ENCODE measurements around the gene SCNN1B.

SCNN1B gene

DNA sequence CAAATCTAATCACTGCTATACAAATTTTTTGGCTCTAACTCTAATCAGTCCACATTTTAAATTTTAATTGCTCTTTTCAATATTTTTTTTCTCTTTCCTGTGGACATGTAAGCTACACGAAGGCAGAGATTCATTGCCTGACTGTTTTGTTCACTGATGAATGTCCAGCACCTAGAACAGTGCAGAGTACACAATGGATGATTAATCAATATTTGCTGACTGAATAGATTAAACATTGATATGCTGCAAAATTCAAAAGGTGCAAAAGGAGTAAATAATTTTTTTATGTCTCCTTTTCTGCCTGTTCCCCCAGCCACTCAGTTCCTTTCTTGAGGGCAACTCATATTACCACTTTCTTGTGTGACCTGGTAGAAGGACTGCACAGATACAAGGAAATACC lies 32.8 kb downstream of the SCNN1B start:
- H3K27me3 Mint-ChIP-seq = peaks cover 18 to 33% of the 10 kb centered on the region in 2 donors
- no peak overlapping the region for H3K4me3 Mint-ChIP-seq
- no peaks in the 10 kb centered on the region for H3K36me3 Mint-ChIP-seq (ENCODE audit: insufficient read depth)
- DNase-seq = no peak
- no peak overlapping the region for H3K27ac Mint-ChIP-seq
- H3K9me3 Mint-ChIP-seq = no peaks in the 10 kb centered on the region
- H3K4me1 Mint-ChIP-seq (ENCODE audit: low read depth in 2 of 2) = peaks cover 4 to 5% of the 10 kb centered on the region in 2 donors
- ATAC-seq (replicated peaks) = no peak

DNA sequence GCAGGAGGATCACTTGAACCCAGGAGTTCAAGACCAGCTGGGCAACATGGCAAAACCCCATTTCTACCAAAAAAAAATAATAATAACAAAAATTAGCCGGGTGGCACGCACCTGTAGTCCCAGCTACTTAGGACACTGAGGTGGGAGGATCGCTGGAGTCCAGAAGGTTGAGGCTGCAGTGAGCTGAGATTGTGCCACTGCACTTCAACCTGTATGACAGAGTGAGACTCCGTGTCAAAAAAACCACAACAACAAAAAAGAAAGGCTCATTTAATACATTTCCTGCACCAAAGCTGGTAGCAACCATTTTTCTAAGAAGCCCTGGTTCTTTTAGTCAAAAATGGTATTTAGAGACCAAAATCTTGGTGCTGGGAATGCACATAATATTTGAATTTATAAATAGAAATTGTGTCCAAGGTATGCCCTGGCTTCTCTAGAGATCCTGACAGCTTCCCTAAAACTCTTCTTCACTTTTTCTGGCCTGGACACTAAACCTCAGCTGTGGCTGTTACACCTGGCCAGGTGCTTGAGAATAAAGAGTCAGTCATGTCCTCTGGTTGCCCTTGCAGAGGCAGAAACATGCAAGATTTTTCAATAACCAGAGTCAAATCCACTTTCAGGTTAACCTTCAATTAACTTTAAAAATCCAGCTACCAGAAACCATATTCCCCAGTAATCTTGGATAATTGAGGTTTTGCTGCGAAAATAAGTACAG lies 35.9 kb downstream of the SCNN1B start:
- no peak for DNase-seq
- Mint-ChIP-seq H3K9me3 (no peaks in the 10 kb centered on the region), H3K27ac (no peak overlapping the region), H3K27me3 (peaks cover 27 to 35% of the 10 kb centered on the region in 2 donors), H3K4me3 (no peak overlapping the region), H3K36me3 (ENCODE audit: insufficient read depth) (no peaks in the 10 kb centered on the region), H3K4me1 (ENCODE audit: low read depth in 2 of 2) (peaks cover 4 to 5% of the 10 kb centered on the region in 2 donors)
- no peak for ATAC-seq (replicated peaks)

- peaks cover 20 to 24% of the 10 kb centered on the region in 2 donors for H3K27me3 Mint-ChIP-seq
- no peak for ATAC-seq (replicated peaks)
Observed at GRCh38 chr16:23339787-23340186, 37.7 kb downstream of the SCNN1B start.

GRCh38 chr16:23342083-23342640 lies 40.1 kb downstream of the SCNN1B start:
- H3K27ac Mint-ChIP-seq = no peak overlapping the region
- no peaks in the 10 kb centered on the region for H3K36me3 Mint-ChIP-seq (ENCODE audit: insufficient read depth)
- H3K4me1 Mint-ChIP-seq (ENCODE audit: low read depth in 2 of 2) = no peaks in the 10 kb centered on the region
- no peak overlapping the region for H3K4me3 Mint-ChIP-seq
- ATAC-seq (replicated peaks) (no peak), DNase-seq (no peak)
- H3K9me3 Mint-ChIP-seq = no peaks in the 10 kb centered on the region
- H3K27me3 Mint-ChIP-seq = peaks cover 10 to 16% of the 10 kb centered on the region in 2 donors

More at GRCh38 chr16:23339787-23340186, 37.7 kb downstream of the SCNN1B start:
- Mint-ChIP-seq H3K4me1 (ENCODE audit: low read depth in 2 of 2) (peaks cover 4 to 5% of the 10 kb centered on the region in 2 donors), H3K27ac (no peak overlapping the region), H3K36me3 (ENCODE audit: insufficient read depth) (no peaks in the 10 kb centered on the region), H3K4me3 (no peak overlapping the region), H3K9me3 (no peaks in the 10 kb centered on the region)
- no peak for DNase-seq

- Mint-ChIP-seq H3K27ac (no peak overlapping the region), H3K4me1 (ENCODE audit: low read depth in 2 of 2) (no peaks in the 10 kb centered on the region), H3K9me3 (no peaks in the 10 kb centered on the region), H3K36me3 (ENCODE audit: insufficient read depth) (no peaks in the 10 kb centered on the region), H3K27me3 (peaks cover 16% of the 10 kb centered on the region in 2 donors), H3K4me3 (no peak overlapping the region)
- ATAC-seq (replicated peaks) (no peak), DNase-seq (no peak)
Observed at GRCh38 chr16:23343643-23344612, 41.8 kb downstream of the SCNN1B start.

- no peaks in the 10 kb centered on the region for H3K4me1 Mint-ChIP-seq (ENCODE audit: low read depth in 2 of 2)
- DNase-seq = no peak
Observed at GRCh38 chr16:23345237-23345636, 43.1 kb downstream of the SCNN1B start.

GRCh38 chr16:23348579-23349469 lies 46.7 kb downstream of the SCNN1B start:
- H3K4me1 Mint-ChIP-seq (ENCODE audit: low read depth in 2 of 2) = no peaks in the 10 kb centered on the region
- H3K36me3 Mint-ChIP-seq (ENCODE audit: insufficient read depth) = no peaks in the 10 kb centered on the region
- H3K27ac Mint-ChIP-seq = no peak overlapping the region
- H3K4me3 Mint-ChIP-seq = no peak overlapping the region
- no peak for ATAC-seq (replicated peaks)
- no peaks in the 10 kb centered on the region for H3K9me3 Mint-ChIP-seq
- peaks cover 24 to 53% of the 10 kb centered on the region in 2 donors for H3K27me3 Mint-ChIP-seq
- DNase-seq = no peak

More at GRCh38 chr16:23345237-23345636, 43.1 kb downstream of the SCNN1B start:
- H3K4me3 Mint-ChIP-seq = no peak overlapping the region
- peaks cover 13 to 27% of the 10 kb centered on the region in 2 donors for H3K27me3 Mint-ChIP-seq
- no peaks in the 10 kb centered on the region for H3K9me3 Mint-ChIP-seq
- no peak for ATAC-seq (replicated peaks)
- no peaks in the 10 kb centered on the region for H3K36me3 Mint-ChIP-seq (ENCODE audit: insufficient read depth)
- no peak overlapping the region for H3K27ac Mint-ChIP-seq

DNA sequence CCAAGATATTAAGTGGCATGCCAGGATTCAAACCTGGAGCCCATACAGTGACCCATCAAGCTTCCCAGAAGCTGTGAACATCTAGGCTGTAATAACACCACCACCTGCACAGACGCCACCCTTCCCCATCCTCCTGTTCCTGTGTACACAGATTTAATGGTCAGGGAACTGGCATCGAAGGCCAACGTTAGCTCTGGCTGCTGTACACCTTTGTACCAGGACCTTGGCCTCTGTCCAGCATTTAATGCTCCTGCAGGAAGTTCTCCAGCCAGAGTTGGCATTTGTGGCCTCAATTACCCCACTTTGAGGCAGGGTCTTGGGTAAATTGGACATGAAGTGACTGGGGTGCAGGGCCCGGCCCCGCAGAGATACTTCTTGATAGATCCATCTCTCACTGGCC lies 49.3 kb downstream of the SCNN1B start:
- ATAC-seq (replicated peaks) (no peak), DNase-seq (no peak)
- peaks cover 4% of the 10 kb centered on the region for H3K36me3 Mint-ChIP-seq (ENCODE audit: insufficient read depth)
- H3K27me3 Mint-ChIP-seq = peaks cover 36 to 75% of the 10 kb centered on the region in 2 donors
- no peaks in the 10 kb centered on the region for H3K9me3 Mint-ChIP-seq
- H3K4me3 Mint-ChIP-seq = no peak overlapping the region
- no peaks in the 10 kb centered on the region for H3K4me1 Mint-ChIP-seq (ENCODE audit: low read depth in 2 of 2)
- no peak overlapping the region for H3K27ac Mint-ChIP-seq

DNA sequence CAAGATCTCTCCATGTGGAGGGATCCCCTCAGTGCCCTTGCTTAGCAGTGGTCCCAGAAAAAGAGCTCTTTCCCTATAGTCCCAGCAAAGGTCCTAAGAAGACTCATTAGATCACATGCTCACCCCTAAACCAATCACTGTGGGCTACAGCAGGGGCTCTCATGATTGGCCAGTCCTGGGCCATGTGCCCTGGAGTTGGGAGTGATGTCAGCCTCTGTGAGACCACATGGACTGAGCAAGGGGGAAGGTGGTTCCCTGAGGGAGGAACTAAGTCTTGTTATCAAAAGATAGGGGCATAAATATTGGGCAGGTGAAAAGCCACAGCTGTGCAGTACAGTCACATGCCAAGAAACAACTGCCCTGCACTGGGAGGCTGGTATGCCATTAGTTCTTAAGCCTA lies 51.3 kb downstream of the SCNN1B start:
- no peak for DNase-seq
- H3K9me3 Mint-ChIP-seq = no peaks in the 10 kb centered on the region
- ATAC-seq (replicated peaks) = no peak
- H3K36me3 Mint-ChIP-seq (ENCODE audit: insufficient read depth) = peaks cover 4% of the 10 kb centered on the region
- no peak overlapping the region for H3K27ac Mint-ChIP-seq
- H3K4me3 Mint-ChIP-seq = no peak overlapping the region
- H3K4me1 Mint-ChIP-seq (ENCODE audit: low read depth in 2 of 2) = no peaks in the 10 kb centered on the region
- H3K27me3 Mint-ChIP-seq = peaks cover 36 to 74% of the 10 kb centered on the region in 2 donors

- H3K9me3 Mint-ChIP-seq = no peaks in the 10 kb centered on the region
- no peak overlapping the region for H3K4me3 Mint-ChIP-seq
- no peak overlapping the region for H3K27ac Mint-ChIP-seq
- H3K27me3 Mint-ChIP-seq = peaks cover 36 to 70% of the 10 kb centered on the region in 2 donors
- no peaks in the 10 kb centered on the region for H3K4me1 Mint-ChIP-seq (ENCODE audit: low read depth in 2 of 2)
- no peak for DNase-seq
- no peak for ATAC-seq (replicated peaks)
- H3K36me3 Mint-ChIP-seq (ENCODE audit: insufficient read depth) = peaks cover 4% of the 10 kb centered on the region
Observed at GRCh38 chr16:23354246-23354645, 52.1 kb downstream of the SCNN1B start.

GRCh38 chr16:23355106-23355670 lies 53.1 kb downstream of the SCNN1B start:
- Mint-ChIP-seq H3K36me3 (ENCODE audit: insufficient read depth) (peaks cover 4% of the 10 kb centered on the region), H3K9me3 (no peaks in the 10 kb centered on the region), H3K4me1 (ENCODE audit: low read depth in 2 of 2) (no peaks in the 10 kb centered on the region), H3K27me3 (peaks cover 33 to 68% of the 10 kb centered on the region in 2 donors), H3K27ac (no peak overlapping the region), H3K4me3 (no peak overlapping the region)
- ATAC-seq (replicated peaks) = no peak
- no peak for DNase-seq

DNA sequence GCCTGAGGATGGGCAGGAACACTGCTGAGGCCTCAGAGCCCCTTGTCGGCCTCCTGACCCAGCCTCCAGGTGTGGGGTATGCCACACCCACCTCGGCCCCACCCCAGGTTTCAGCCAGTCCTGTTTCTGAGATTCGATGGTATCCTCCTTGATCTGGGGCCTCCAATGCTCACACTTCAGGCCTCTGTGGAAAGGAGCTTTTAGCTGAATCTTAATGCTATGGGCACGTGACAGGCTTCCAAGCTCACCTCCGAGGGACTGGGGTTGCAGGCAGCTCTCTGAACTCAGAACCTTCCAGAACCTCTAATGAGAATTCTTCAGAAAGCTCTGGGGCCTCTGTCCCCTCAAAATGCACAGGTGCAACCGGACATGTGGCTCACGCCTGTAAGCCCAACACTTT lies 54.8 kb downstream of the SCNN1B start:
- Mint-ChIP-seq H3K27ac (no peak overlapping the region), H3K4me1 (ENCODE audit: low read depth in 2 of 2) (no peaks in the 10 kb centered on the region), H3K36me3 (ENCODE audit: insufficient read depth) (peaks cover 4% of the 10 kb centered on the region), H3K27me3 (peaks cover 24 to 50% of the 10 kb centered on the region in 2 donors), H3K4me3 (no peak overlapping the region), H3K9me3 (no peaks in the 10 kb centered on the region)
- DNase-seq (no peak), ATAC-seq (replicated peaks) (no peak)
